ENCODE results near the gene ABO. TPM values are rescaled to one million over a fixed set of nuclear protein-coding genes. Genes with fewer than 3 reads are reported as not detected.

ABO gene
- total RNA-seq, 2 donors from 2014 or later = 3.9 to 9.2 TPM

- no peaks in the 10 kb centered on the region for H3K36me3 ChIP-seq (replicated peaks in 1 of 2; ENCODE audit: insufficient read depth in 1 of 2, low read depth in 2 of 2)
- 61 to 68% methylated on average over 16 of the region's 16 CpGs for WGBS, 2 donors
- H3K4me1 ChIP-seq = no peaks in the 10 kb centered on the region
- TF ChIP-seq CTCF (IDR thresholded peaks at IDR 0.05) = no peak
- no peak for TF ChIP-seq POLR2A (IDR thresholded peaks at IDR 0.05)
- intact Hi-C loops (cut with DNase I) = no loop called here
- H3K9me3 ChIP-seq = no peaks in the 10 kb centered on the region
- DNase-seq (no peak), ATAC-seq (no peak)
- H3K4me3 ChIP-seq = no peak overlapping the region
- H3K27ac ChIP-seq = no peak overlapping the region
- no peaks in the 10 kb centered on the region for H3K27me3 ChIP-seq
Measured at GRCh38 chr9:133307301-133307700, 32.3 kb upstream of the ABO start.

GRCh38 chr9:133306242-133307204 is 31.5 kb upstream of the ABO start:
- H3K27me3 ChIP-seq = no peaks in the 10 kb centered on the region
- no peak overlapping the region for H3K4me3 ChIP-seq
- H3K4me1 ChIP-seq = no peaks in the 10 kb centered on the region
- no peaks in the 10 kb centered on the region for H3K9me3 ChIP-seq
- WGBS, 2 donors = 56 to 76% methylated on average over 15 to 31 of the region's 31 CpGs
- TF ChIP-seq POLR2A (IDR thresholded peaks at IDR 0.05) = no peak
- no peak for TF ChIP-seq CTCF (IDR thresholded peaks at IDR 0.05)
- DNase-seq (no peak), ATAC-seq (peak; percentile 33)
- no peaks in the 10 kb centered on the region for H3K36me3 ChIP-seq (replicated peaks in 1 of 2; ENCODE audit: insufficient read depth in 1 of 2, low read depth in 2 of 2)
- no peak overlapping the region for H3K27ac ChIP-seq
- intact Hi-C loops (cut with DNase I) = no loop called here

GRCh38 chr9:133305731-133306130 is 30.7 kb upstream of the ABO start:
- no peaks in the 10 kb centered on the region for H3K36me3 ChIP-seq (replicated peaks in 1 of 2; ENCODE audit: insufficient read depth in 1 of 2, low read depth in 2 of 2)
- no peaks in the 10 kb centered on the region for H3K9me3 ChIP-seq
- H3K4me1 ChIP-seq = no peaks in the 10 kb centered on the region
- TF ChIP-seq POLR2A (IDR thresholded peaks at IDR 0.05) = no peak
- TF ChIP-seq CTCF (IDR thresholded peaks at IDR 0.05) = no peak
- WGBS, 2 donors = 67 to 78% methylated on average over 19 to 23 of the region's 23 CpGs
- H3K4me3 ChIP-seq = no peak overlapping the region
- DNase-seq (no peak), ATAC-seq (no peak)
- intact Hi-C loops (cut with DNase I) = no loop called here
- no peaks in the 10 kb centered on the region for H3K27me3 ChIP-seq
- H3K27ac ChIP-seq = no peak overlapping the region

- ATAC-seq (no peak), DNase-seq (no peak)
- H3K4me3 ChIP-seq = no peak overlapping the region
- 77 to 85% methylated on average over 8 to 36 of the region's 38 CpGs for WGBS, 2 donors
- intact Hi-C loops (cut with DNase I) = no loop called here
- H3K27me3 ChIP-seq = no peaks in the 10 kb centered on the region
- no peaks in the 10 kb centered on the region for H3K36me3 ChIP-seq (replicated peaks in 1 of 2; ENCODE audit: insufficient read depth in 1 of 2, low read depth in 2 of 2)
- no peaks in the 10 kb centered on the region for H3K4me1 ChIP-seq
- TF ChIP-seq CTCF (IDR thresholded peaks at IDR 0.05) = no peak
- no peak for TF ChIP-seq POLR2A (IDR thresholded peaks at IDR 0.05)
- H3K9me3 ChIP-seq = no peaks in the 10 kb centered on the region
- H3K27ac ChIP-seq = no peak overlapping the region
Measured at GRCh38 chr9:133304477-133305377, 29.7 kb upstream of the ABO start.
